Neuronal stem cell (in vitro differentiated cells): ENCODE data around the gene CBFA2T3.

Source experiments
- DNase-seq: peaks from one replicate; pipeline ENCODE4 v3.0.0-alpha.2; 2013; ENCODE audit warnings: low spot score
- H2AFZ ChIP-seq: one replicate; pipeline ENCODE4 v1.6.1; 2013; ENCODE audit warnings: mild to moderate bottlenecking, low read length, inconsistent platforms
- H2AK5ac ChIP-seq: 2 replicates; pipeline ENCODE4 v1.6.1; 2013; ENCODE audit warnings: low read depth, mild to moderate bottlenecking, inconsistent platforms, low read length, moderate library complexity, mixed read lengths
- H2BK120ac ChIP-seq: 2 replicates; pipeline ENCODE4 v1.6.1; 2013; ENCODE audit warnings: low read depth, mild to moderate bottlenecking, inconsistent platforms, low read length, moderate library complexity, mixed read lengths
- H2BK12ac ChIP-seq: one replicate; pipeline ENCODE4 v1.6.1; 2013; ENCODE audit warnings: low read length, inconsistent platforms
- H2BK15ac ChIP-seq: 2 replicates; pipeline ENCODE4 v1.6.1; 2013; ENCODE audit warnings: mild to moderate bottlenecking, low read length, inconsistent platforms, mixed read lengths
- H2BK5ac ChIP-seq: one replicate; pipeline ENCODE4 v1.6.1; 2013; ENCODE audit warnings: inconsistent platforms, mild to moderate bottlenecking, low read length, moderate library complexity
- H3K14ac ChIP-seq: one replicate; pipeline ENCODE4 v1.6.1; 2013; ENCODE audit warnings: low read length, inconsistent platforms
- H3K18ac ChIP-seq: 2 replicates; pipeline ENCODE4 v1.6.1; 2013; ENCODE audit warnings: low read length, inconsistent platforms
- H3K23ac ChIP-seq: 2 replicates; pipeline ENCODE4 v1.6.1; 2013; ENCODE audit warnings: low read depth, mild to moderate bottlenecking, mixed read lengths, low read length, inconsistent platforms; ENCODE audit not compliant: poor library complexity
- H3K27ac ChIP-seq: replicated peaks from 3 replicates; pipeline ENCODE4 v1.5.1; 2013; ENCODE audit warnings: low read length, inconsistent platforms
- H3K27me3 ChIP-seq, 3 experiments: 2 replicates each; pipeline ENCODE4 v1.6.1; 2013; ENCODE audit warnings: low read length in 3 of 3, mild to moderate bottlenecking in 2 of 3, inconsistent platforms in 1 of 3, low read depth in 1 of 3, mixed read lengths in 1 of 3, moderate library complexity in 1 of 3; ENCODE audit not compliant: control insufficient read depth in 3 of 3, insufficient read depth in 3 of 3
- H3K36me3 ChIP-seq, 2 donors: replicated peaks in 1 of 2; 2 replicates each; pipeline ENCODE4 v1.6.1; 2013; ENCODE audit warnings: low read length in 2 of 2; ENCODE audit not compliant: control insufficient read depth in 2 of 2, insufficient read depth in 2 of 2
- H3K4ac ChIP-seq: 2 replicates; pipeline ENCODE4 v1.6.1; 2013; ENCODE audit warnings: inconsistent platforms, mild to moderate bottlenecking, low read length, moderate library complexity
- H3K4me1 ChIP-seq, 2 donors: 1 replicate in 1 of 2; 2 replicates in 1 of 2; pipeline ENCODE4 v1.6.1; 2013; ENCODE audit warnings: low read length in 2 of 2, low read depth in 1 of 2; ENCODE audit not compliant: control insufficient read depth in 2 of 2, insufficient read depth in 1 of 2
- H3K4me2 ChIP-seq: one replicate; pipeline ENCODE4 v1.6.1; 2013; ENCODE audit warnings: mild to moderate bottlenecking, low read length, inconsistent platforms; ENCODE audit not compliant: insufficient read depth, poor library complexity, severe bottlenecking
- H3K4me3 ChIP-seq, 2 donors: 2 replicates each; pipeline ENCODE4 v1.5.1; 2013; ENCODE audit warnings: low read length in 2 of 2, mild to moderate bottlenecking in 2 of 2, inconsistent platforms in 1 of 2, moderate library complexity in 1 of 2
- H3K79me1 ChIP-seq: one replicate; pipeline ENCODE4 v1.6.1; 2013; ENCODE audit warnings: low read depth, mild to moderate bottlenecking, inconsistent platforms, low read length, moderate library complexity
- H3K9ac ChIP-seq: one replicate; pipeline ENCODE4 v1.6.1; 2013; ENCODE audit warnings: mild to moderate bottlenecking, low read depth, low read length, inconsistent platforms; ENCODE audit not compliant: poor library complexity
- H3K9me3 ChIP-seq, 2 donors: replicated peaks in 1 of 2; 2 replicates each; pipeline versions ENCODE3 to v1.6.1; 2013; ENCODE audit warnings: low read length in 2 of 2, mild to moderate bottlenecking in 2 of 2, inconsistent platforms in 1 of 2, low read depth in 1 of 2, mixed read lengths in 1 of 2, moderate library complexity in 1 of 2; ENCODE audit not compliant: control insufficient read depth in 2 of 2, insufficient read depth in 1 of 2
- H4K8ac ChIP-seq: one replicate; pipeline ENCODE4 v1.6.1; 2013; ENCODE audit warnings: low read depth, mild to moderate bottlenecking, inconsistent platforms, low read length, moderate library complexity
- H4K91ac ChIP-seq: one replicate; pipeline ENCODE4 v1.6.1; 2013; ENCODE audit warnings: low read length, low read depth, mild to moderate bottlenecking, inconsistent platforms; ENCODE audit not compliant: poor library complexity
- WGBS, 2 donors: extraction: QIAGEN DNeasy Blood & Tissue Kit; methylation state at CpG; one replicate each; pipeline ENCODE4 v1.1.7; 2013; ENCODE audit warnings: missing lambda C conversion rate in 2 of 2, mixed read lengths in 1 of 2; ENCODE audit not compliant: insufficient read length in 2 of 2, insufficient replicate concordance in 1 of 2; ENCODE audit errors: extremely low coverage in 2 of 2; 5-methylcytosine and 5-hydroxymethylcytosine counted together

Gene CBFA2T3

GRCh38 chr16:88973415-88974050 lies 3.5 kb downstream of the CBFA2T3 start:
- H3K18ac ChIP-seq = no peak overlapping the region
- no peak overlapping the region for H2AK5ac ChIP-seq
- DNase-seq = no peak
- no peak overlapping the region for H2AFZ ChIP-seq
- H3K79me1 ChIP-seq = no peaks in the 10 kb centered on the region
- no peak overlapping the region for H3K4ac ChIP-seq
- H2BK12ac ChIP-seq = no peak overlapping the region
- H4K8ac ChIP-seq = no peak overlapping the region
- H3K9ac ChIP-seq = no peak overlapping the region
- H3K4me2 ChIP-seq = no peak overlapping the region
- peaks cover 0 to 90% (median 0%) of the 10 kb centered on the region in 3 experiments for H3K27me3 ChIP-seq
- H3K9me3 ChIP-seq = no peaks in the 10 kb centered on the region
- no CpG with 5 or more reads among the region's 19 CpGs for WGBS, 2 donors
- H3K27ac ChIP-seq = no peak overlapping the region
- no peak overlapping the region for H2BK15ac ChIP-seq
- peak overlapping the region; percentile 22 for H3K23ac ChIP-seq
- no peak overlapping the region for H2BK5ac ChIP-seq
- H3K36me3 ChIP-seq = no peaks in the 10 kb centered on the region
- H4K91ac ChIP-seq = no peak overlapping the region
- peaks cover 0 to 12% of the 10 kb centered on the region in 2 donors for H3K4me1 ChIP-seq
- no peak overlapping the region for H2BK120ac ChIP-seq
- H3K14ac ChIP-seq = no peak overlapping the region
- H3K4me3 ChIP-seq = no peak overlapping the region

- H3K14ac ChIP-seq = no peak overlapping the region
- no peak overlapping the region for H3K27ac ChIP-seq
- DNase-seq = no peak
- peak overlapping the region; percentile 22 for H3K23ac ChIP-seq
- peak overlapping the region; percentile 54 for H2BK15ac ChIP-seq
- no peak overlapping the region for H2BK5ac ChIP-seq
- H2BK120ac ChIP-seq = no peak overlapping the region
- no peak overlapping the region for H3K4ac ChIP-seq
- no peak overlapping the region for H2BK12ac ChIP-seq
- H3K18ac ChIP-seq = peak overlapping the region; percentile 24
- H4K91ac ChIP-seq = no peak overlapping the region
- peaks cover 0 to 12% of the 10 kb centered on the region in 2 donors for H3K4me1 ChIP-seq
- no peak overlapping the region for H3K4me2 ChIP-seq
- peak overlapping the region; percentile 32 for H2AK5ac ChIP-seq
- H2AFZ ChIP-seq = no peak overlapping the region
- H3K9me3 ChIP-seq = no peaks in the 10 kb centered on the region
- WGBS, 2 donors = no CpG with 5 or more reads among the region's 15 CpGs
- H4K8ac ChIP-seq = no peak overlapping the region
- H3K4me3 ChIP-seq = no peak overlapping the region
- no peaks in the 10 kb centered on the region for H3K36me3 ChIP-seq
- H3K9ac ChIP-seq = no peak overlapping the region
- peaks cover 0 to 90% (median 0%) of the 10 kb centered on the region in 3 experiments for H3K27me3 ChIP-seq
- H3K79me1 ChIP-seq = no peaks in the 10 kb centered on the region
Observed at GRCh38 chr16:88973007-88973410, 4.0 kb downstream of the CBFA2T3 start.

- Histone ChIP-seq H3K27ac (no peak overlapping the region), H3K4me3 (no peak overlapping the region), H2AFZ (no peak overlapping the region), H3K9me3 (no peaks in the 10 kb centered on the region), H3K14ac (no peak overlapping the region), H2BK5ac (no peak overlapping the region), H3K18ac (peak overlapping the region; percentile 24), H3K4me2 (no peak overlapping the region), H4K8ac (no peak overlapping the region), H3K36me3 (no peaks in the 10 kb centered on the region), H3K4ac (peak overlapping the region; percentile 26), H4K91ac (no peak overlapping the region), H3K4me1 (peaks cover 0 to 12% of the 10 kb centered on the region in 2 donors), H2BK120ac (no peak overlapping the region), H3K9ac (no peak overlapping the region), H2BK15ac (peak overlapping the region; percentile 54), H2AK5ac (peak overlapping the region; percentile 44), H3K79me1 (no peaks in the 10 kb centered on the region), H2BK12ac (no peak overlapping the region), H3K23ac (peak overlapping the region; percentile 22), H3K27me3 (peaks cover 0 to 90% (median 0%) of the 10 kb centered on the region in 3 experiments)
- DNase-seq = no peak
- WGBS, 2 donors = no CpG with 5 or more reads among the region's 6 CpGs
Observed at GRCh38 chr16:88972349-88972748, 4.7 kb downstream of the CBFA2T3 start.

GRCh38 chr16:88971371-88972097 lies 5.5 kb downstream of the CBFA2T3 start:
- Histone ChIP-seq H2BK15ac (no peak overlapping the region), H3K9ac (no peak overlapping the region), H4K8ac (no peak overlapping the region), H3K4me3 (no peak overlapping the region), H3K9me3 (no peaks in the 10 kb centered on the region), H3K18ac (no peak overlapping the region), H2AFZ (no peak overlapping the region), H3K27ac (no peak overlapping the region), H3K27me3 (peaks cover 0 to 86% (median 0%) of the 10 kb centered on the region in 3 experiments), H3K4me1 (peaks cover 0 to 14% of the 10 kb centered on the region in 2 donors), H2BK5ac (no peak overlapping the region), H3K4me2 (no peak overlapping the region), H3K14ac (no peak overlapping the region), H3K79me1 (no peaks in the 10 kb centered on the region), H3K4ac (no peak overlapping the region), H3K23ac (peak overlapping the region; percentile 0), H2BK120ac (no peak overlapping the region), H2AK5ac (peak overlapping the region; percentile 44), H4K91ac (no peak overlapping the region), H2BK12ac (peak overlapping the region; percentile 16), H3K36me3 (no peaks in the 10 kb centered on the region)
- WGBS, 2 donors = no CpG with 5 or more reads among the region's 29 CpGs
- no peak for DNase-seq
